HepG2 (cell line): Measurements from ENCODE around the gene NUDT21.

Experiments
- CHD2 ChIP-seq: IDR thresholded peaks from 2 replicates; pipeline ENCODE4 v1.6.1; 2011; ENCODE audit warnings: low read depth, low read length, improper control_type of control experiment
- CTCF ChIP-seq: sonication (generic); formaldehyde crosslinking; IDR thresholded peaks from 2 replicates; pipeline ENCODE4 v1.5.0; 2020; ENCODE audit warnings: mild to moderate bottlenecking, missing genetic modification reagents, moderate library complexity
- DMAP1 ChIP-seq: IDR thresholded peaks from 2 replicates; pipeline ENCODE4 v1.6.1; 2016
- FLYWCH1 ChIP-seq: sonication (generic); formaldehyde crosslinking; IDR thresholded peaks from 2 replicates; pipeline ENCODE4 v1.8.1; 2023; ENCODE audit warnings: mild to moderate bottlenecking, missing genetic modification reagents
- GABPA ChIP-seq, 2 experiments: IDR thresholded peaks; 2 replicates each; pipeline ENCODE4 v1.6.1; 2011 to 2016; ENCODE audit warnings: low read depth in 2 of 2, low read length in 1 of 2, missing biosample characterization in 1 of 2, missing genetic modification characterization in 1 of 2
- NFRKB ChIP-seq: fragments of 450-650 bp; IDR thresholded peaks from 2 replicates; pipeline ENCODE4 v1.6.1; 2017
- POLR2A ChIP-seq, 2 experiments: IDR thresholded peaks; 2 replicates each; pipeline ENCODE4 v1.6.1; 2011; ENCODE audit warnings: low read depth in 2 of 2, low read length in 2 of 2, mild to moderate bottlenecking in 1 of 2, moderate library complexity in 1 of 2; ENCODE audit not compliant: insufficient read depth in 1 of 2
- REST ChIP-seq, 2 experiments: IDR thresholded peaks; 2 replicates each; pipeline ENCODE4 v1.6.1; 2011 to 2012; ENCODE audit warnings: low read length in 2 of 2, borderline replicate concordance in 1 of 2, low read depth in 1 of 2, mild to moderate bottlenecking in 1 of 2, moderate library complexity in 1 of 2
- TAF15 ChIP-seq: fragments of 200-400 bp; formaldehyde crosslinking; IDR thresholded peaks from one replicate; pipeline ENCODE4 v1.6.1; 2018; ENCODE audit warnings: mild to moderate bottlenecking, low read depth, low read length; ENCODE audit not compliant: poor library complexity, severe bottlenecking
- ZBTB49 ChIP-seq: sonication (generic); formaldehyde crosslinking; IDR thresholded peaks from 2 replicates; pipeline ENCODE4 v1.4.0; 2020; ENCODE audit warnings: missing genetic modification reagents, borderline replicate concordance
- ZFX ChIP-seq: sonication (generic); formaldehyde crosslinking; IDR thresholded peaks from 2 replicates; pipeline ENCODE4 v1.4.0; 2020; ENCODE audit warnings: mild to moderate bottlenecking, low read depth, missing genetic modification reagents, moderate library complexity
- ZNF180 ChIP-seq: sonication (generic); formaldehyde crosslinking; IDR thresholded peaks from 2 replicates; pipeline ENCODE4 v1.4.0; 2020; ENCODE audit warnings: low read depth, missing genetic modification reagents, borderline replicate concordance
- ZNF430 ChIP-seq: sonication (generic); formaldehyde crosslinking; IDR thresholded peaks from 2 replicates; pipeline ENCODE4 v1.9.0; 2021; ENCODE audit warnings: mild to moderate bottlenecking, missing genetic modification reagents
- ZNF484 ChIP-seq: sonication (generic); formaldehyde crosslinking; IDR thresholded peaks from 2 replicates; pipeline ENCODE4 v1.5.1; 2020; ENCODE audit warnings: mild to moderate bottlenecking, low read depth, missing genetic modification reagents, borderline replicate concordance

- no peak for TF ChIP-seq REST (IDR thresholded peaks at IDR 0.05; ENCODE audit: borderline replicate concordance in 1 of 2, low read depth in 1 of 2, low read length in 2 of 2)
- TF ChIP-seq POLR2A (IDR thresholded peaks at IDR 0.05; ENCODE audit: insufficient read depth in 1 of 2, low read depth in 2 of 2, low read length in 2 of 2) = no peak
- no peak for TF ChIP-seq CHD2
- TF ChIP-seq ZFX (CRISPR knock-in tag) = no peak
- no peak for TF ChIP-seq ZBTB49
- no peak for TF ChIP-seq CTCF (CRISPR knock-in tag)
- TF ChIP-seq DMAP1 (CRISPR knock-in tag) = no peak
- no peak for TF ChIP-seq ZNF180
- no peak for TF ChIP-seq TAF15
- TF ChIP-seq ZNF430 (CRISPR knock-in tag) = no peak
- TF ChIP-seq ZNF484 (CRISPR knock-in tag) = no peak
- TF ChIP-seq NFRKB = no peak
- no peak for TF ChIP-seq FLYWCH1 (CRISPR knock-in tag)
- TF ChIP-seq GABPA (IDR thresholded peaks at IDR 0.05; ENCODE audit: low read depth, low read length) = no peak
- no peak for TF ChIP-seq GABPA (CRISPR knock-in tag; IDR thresholded peaks at IDR 0.05; ENCODE audit: low read depth)
Measured at GRCh38 chr16:56469748-56470147, 18.6 kb upstream of the NUDT21 start.
